ENCODE results near the gene C15orf39. TPM values are rescaled to one million over a fixed set of nuclear protein-coding genes. Genes with fewer than 3 reads are reported as not detected.

The C15orf39 gene
- total and polyA plus RNA-seq, 2 of the 13 experiments (the other 11 are each of a cell fraction or from before 2014, with no cell fraction given), result 6.2 to 13.5 TPM

GRCh38 chr15:75201616-75202250, at the start of gene C15orf39 (continued):
- TF ChIP-seq ZNF576 (CRISPR knock-in tag; IDR thresholded peaks at IDR 0.05) (no peak), TFE3 (CRISPR knock-in tag; IDR thresholded peaks at IDR 0.05) (no peak), SAP130 (CRISPR knock-in tag; IDR thresholded peaks at IDR 0.05; ENCODE audit: low read depth) (peak; percentile 80), STAG1 (CRISPR knock-in tag; IDR thresholded peaks at IDR 0.05) (peak; percentile 58), ZBTB1 (CRISPR knock-in tag; IDR thresholded peaks at IDR 0.05; ENCODE audit: borderline replicate concordance) (0 out of 2 replicates have a peak, but pooled peaks have one; percentile 56), RXRA (CRISPR knock-in tag; IDR thresholded peaks at IDR 0.05) (peak; percentile 10), RARA (CRISPR knock-in tag; IDR thresholded peaks at IDR 0.05) (peak; percentile 10; the same call in 1 of the 2 replicates), ARHGAP35 (CRISPR knock-in tag; IDR thresholded peaks at IDR 0.05; ENCODE audit: borderline replicate concordance) (peak; percentile 80; the same call in 1 of the 2 replicates), CBX1 (IDR thresholded peaks at IDR 0.05; ENCODE audit: low read depth) (peak; percentile 47), MXD3 (CRISPR knock-in tag; IDR thresholded peaks at IDR 0.05) (peak; percentile 69), POLR2A (IDR thresholded peaks at IDR 0.05; ENCODE audit: insufficient read depth in 1 of 2, low read depth in 2 of 2, low read length in 2 of 2) (peak in 1 of 2 experiments; percentile 89; a peak in 2 of 4 replicates), ZNF138 (CRISPR knock-in tag; IDR thresholded peaks at IDR 0.05; ENCODE audit: low read depth) (0 out of 2 replicates have a peak, but pooled peaks have one; percentile 25), SMARCE1 (IDR thresholded peaks at IDR 0.05; ENCODE audit: borderline replicate concordance) (no peak), RFXAP (CRISPR knock-in tag; IDR thresholded peaks at IDR 0.05; ENCODE audit: borderline replicate concordance) (peak; percentile 50; the same call in 1 of the 2 replicates), GABPB1 (CRISPR knock-in tag; IDR thresholded peaks at IDR 0.05) (peak; percentile 57; the same call in 1 of the 2 replicates), POLR2G (IDR thresholded peaks at IDR 0.05; ENCODE audit: low read depth, low read length) (peak; percentile 94), DDIT3 (CRISPR knock-in tag; IDR thresholded peaks at IDR 0.05) (no peak), ZNF552 (CRISPR knock-in tag; IDR thresholded peaks at IDR 0.05; ENCODE audit: borderline replicate concordance) (no peak)
- TF ChIP-seq, protein P1, sequence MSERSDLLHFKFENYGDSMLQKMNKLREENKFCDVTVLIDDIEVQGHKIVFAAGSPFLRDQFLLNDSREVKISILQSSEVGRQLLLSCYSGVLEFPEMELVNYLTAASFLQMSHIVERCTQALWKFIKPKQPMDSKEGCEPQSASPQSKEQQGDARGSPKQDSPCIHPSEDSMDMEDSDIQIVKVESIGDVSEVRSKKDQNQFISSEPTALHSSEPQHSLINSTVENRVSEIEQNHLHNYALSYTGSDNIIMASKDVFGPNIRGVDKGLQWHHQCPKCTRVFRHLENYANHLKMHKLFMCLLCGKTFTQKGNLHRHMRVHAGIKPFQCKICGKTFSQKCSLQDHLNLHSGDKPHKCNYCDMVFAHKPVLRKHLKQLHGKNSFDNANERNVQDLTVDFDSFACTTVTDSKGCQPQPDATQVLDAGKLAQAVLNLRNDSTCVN (CRISPR knock-in tag; IDR thresholded peaks at IDR 0.05; ENCODE audit: borderline replicate concordance), result peak; percentile 51; the same call in 1 of the 2 replicates
- TF ChIP-seq, protein P2, sequence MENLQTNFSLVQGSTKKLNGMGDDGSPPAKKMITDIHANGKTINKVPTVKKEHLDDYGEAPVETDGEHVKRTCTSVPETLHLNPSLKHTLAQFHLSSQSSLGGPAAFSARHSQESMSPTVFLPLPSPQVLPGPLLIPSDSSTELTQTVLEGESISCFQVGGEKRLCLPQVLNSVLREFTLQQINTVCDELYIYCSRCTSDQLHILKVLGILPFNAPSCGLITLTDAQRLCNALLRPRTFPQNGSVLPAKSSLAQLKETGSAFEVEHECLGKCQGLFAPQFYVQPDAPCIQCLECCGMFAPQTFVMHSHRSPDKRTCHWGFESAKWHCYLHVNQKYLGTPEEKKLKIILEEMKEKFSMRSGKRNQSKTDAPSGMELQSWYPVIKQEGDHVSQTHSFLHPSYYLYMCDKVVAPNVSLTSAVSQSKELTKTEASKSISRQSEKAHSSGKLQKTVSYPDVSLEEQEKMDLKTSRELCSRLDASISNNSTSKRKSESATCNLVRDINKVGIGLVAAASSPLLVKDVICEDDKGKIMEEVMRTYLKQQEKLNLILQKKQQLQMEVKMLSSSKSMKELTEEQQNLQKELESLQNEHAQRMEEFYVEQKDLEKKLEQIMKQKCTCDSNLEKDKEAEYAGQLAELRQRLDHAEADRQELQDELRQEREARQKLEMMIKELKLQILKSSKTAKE (CRISPR knock-in tag; IDR thresholded peaks at IDR 0.05; ENCODE audit: borderline replicate concordance), result no peak; the same call in 1 of the 2 replicates
- TF ChIP-seq, protein P3, sequence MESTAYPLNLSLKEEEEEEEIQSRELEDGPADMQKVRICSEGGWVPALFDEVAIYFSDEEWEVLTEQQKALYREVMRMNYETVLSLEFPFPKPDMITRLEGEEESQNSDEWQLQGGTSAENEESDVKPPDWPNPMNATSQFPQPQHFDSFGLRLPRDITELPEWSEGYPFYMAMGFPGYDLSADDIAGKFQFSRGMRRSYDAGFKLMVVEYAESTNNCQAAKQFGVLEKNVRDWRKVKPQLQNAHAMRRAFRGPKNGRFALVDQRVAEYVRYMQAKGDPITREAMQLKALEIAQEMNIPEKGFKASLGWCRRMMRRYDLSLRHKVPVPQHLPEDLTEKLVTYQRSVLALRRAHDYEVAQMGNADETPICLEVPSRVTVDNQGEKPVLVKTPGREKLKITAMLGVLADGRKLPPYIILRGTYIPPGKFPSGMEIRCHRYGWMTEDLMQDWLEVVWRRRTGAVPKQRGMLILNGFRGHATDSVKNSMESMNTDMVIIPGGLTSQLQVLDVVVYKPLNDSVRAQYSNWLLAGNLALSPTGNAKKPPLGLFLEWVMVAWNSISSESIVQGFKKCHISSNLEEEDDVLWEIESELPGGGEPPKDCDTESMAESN (CRISPR knock-in tag; conservative IDR thresholded peaks at IDR 0.05), result peak; percentile 66

Measured in HepG2 (cell line).